ENCODE results near the gene CHST11.

DNA sequence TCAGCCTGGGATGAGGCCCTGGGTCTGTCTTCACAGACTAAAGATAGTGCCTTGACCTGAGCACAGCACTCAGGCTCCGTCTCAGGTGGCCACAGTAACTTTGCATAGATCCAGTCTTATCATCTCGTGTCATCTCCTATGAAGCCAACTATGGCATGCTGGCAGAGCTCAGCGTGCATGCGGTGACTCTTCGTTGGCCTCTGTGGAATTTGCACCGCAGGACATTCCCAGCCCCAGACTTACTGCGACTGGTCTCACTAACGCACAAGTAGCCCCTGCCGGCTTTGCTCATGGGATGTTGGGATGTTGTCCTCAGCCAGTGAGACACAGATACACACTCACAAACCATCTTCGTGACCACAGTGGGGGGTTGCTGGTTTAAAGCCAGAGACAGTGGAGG, 199.6 kb downstream of the CHST11 start:
- TF ChIP-seq, protein P1, sequence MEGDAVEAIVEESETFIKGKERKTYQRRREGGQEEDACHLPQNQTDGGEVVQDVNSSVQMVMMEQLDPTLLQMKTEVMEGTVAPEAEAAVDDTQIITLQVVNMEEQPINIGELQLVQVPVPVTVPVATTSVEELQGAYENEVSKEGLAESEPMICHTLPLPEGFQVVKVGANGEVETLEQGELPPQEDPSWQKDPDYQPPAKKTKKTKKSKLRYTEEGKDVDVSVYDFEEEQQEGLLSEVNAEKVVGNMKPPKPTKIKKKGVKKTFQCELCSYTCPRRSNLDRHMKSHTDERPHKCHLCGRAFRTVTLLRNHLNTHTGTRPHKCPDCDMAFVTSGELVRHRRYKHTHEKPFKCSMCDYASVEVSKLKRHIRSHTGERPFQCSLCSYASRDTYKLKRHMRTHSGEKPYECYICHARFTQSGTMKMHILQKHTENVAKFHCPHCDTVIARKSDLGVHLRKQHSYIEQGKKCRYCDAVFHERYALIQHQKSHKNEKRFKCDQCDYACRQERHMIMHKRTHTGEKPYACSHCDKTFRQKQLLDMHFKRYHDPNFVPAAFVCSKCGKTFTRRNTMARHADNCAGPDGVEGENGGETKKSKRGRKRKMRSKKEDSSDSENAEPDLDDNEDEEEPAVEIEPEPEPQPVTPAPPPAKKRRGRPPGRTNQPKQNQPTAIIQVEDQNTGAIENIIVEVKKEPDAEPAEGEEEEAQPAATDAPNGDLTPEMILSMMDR (IDR thresholded peaks at IDR 0.05 in 8 of 11, conservative IDR thresholded peaks at IDR 0.05 in 3 of 11): no peak
- TF ChIP-seq POLR2AphosphoS5 (IDR thresholded peaks at IDR 0.05): no peak

Measured in spleen (tissue), 7 donors.